ENCODE data around the gene TEX264.

GRCh38 chr3:51679777-51680176, 8.7 kb downstream of the TEX264 start:
- TF ChIP-seq CTCF (conservative IDR thresholded peaks at IDR 0.05) (no peak), ZFX (IDR thresholded peaks at IDR 0.05) (no peak)

All from C4-2B (cell line).